ENCODE data around the gene OTOA.

DNA sequence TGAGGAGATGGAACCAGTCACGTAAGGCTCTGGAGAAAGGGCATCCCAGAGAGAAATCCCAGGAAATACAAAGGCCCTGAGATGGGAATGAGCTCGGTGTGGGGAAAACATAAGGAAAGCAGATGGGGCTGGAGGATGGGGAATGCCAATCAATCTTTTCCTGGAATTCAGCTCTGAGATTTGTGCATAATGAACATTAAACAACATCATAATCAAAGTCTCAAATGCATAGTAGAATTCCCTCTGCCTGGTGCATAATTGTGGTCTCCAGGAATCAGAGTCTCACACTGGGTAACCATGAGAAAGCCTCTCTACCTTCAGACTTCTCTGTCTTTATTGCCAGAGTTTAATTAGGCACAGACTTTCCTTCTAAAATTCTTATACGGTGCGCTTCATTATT lies 30.8 kb downstream of the OTOA start:
- TF ChIP-seq, protein P1, sequence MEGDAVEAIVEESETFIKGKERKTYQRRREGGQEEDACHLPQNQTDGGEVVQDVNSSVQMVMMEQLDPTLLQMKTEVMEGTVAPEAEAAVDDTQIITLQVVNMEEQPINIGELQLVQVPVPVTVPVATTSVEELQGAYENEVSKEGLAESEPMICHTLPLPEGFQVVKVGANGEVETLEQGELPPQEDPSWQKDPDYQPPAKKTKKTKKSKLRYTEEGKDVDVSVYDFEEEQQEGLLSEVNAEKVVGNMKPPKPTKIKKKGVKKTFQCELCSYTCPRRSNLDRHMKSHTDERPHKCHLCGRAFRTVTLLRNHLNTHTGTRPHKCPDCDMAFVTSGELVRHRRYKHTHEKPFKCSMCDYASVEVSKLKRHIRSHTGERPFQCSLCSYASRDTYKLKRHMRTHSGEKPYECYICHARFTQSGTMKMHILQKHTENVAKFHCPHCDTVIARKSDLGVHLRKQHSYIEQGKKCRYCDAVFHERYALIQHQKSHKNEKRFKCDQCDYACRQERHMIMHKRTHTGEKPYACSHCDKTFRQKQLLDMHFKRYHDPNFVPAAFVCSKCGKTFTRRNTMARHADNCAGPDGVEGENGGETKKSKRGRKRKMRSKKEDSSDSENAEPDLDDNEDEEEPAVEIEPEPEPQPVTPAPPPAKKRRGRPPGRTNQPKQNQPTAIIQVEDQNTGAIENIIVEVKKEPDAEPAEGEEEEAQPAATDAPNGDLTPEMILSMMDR (IDR thresholded peaks at IDR 0.05): no peak
- TF ChIP-seq EP300 (IDR thresholded peaks at IDR 0.05) (no peak), POLR2A (IDR thresholded peaks at IDR 0.05) (no peak)
